ENCODE measurements around the gene NRARP.

DNA sequence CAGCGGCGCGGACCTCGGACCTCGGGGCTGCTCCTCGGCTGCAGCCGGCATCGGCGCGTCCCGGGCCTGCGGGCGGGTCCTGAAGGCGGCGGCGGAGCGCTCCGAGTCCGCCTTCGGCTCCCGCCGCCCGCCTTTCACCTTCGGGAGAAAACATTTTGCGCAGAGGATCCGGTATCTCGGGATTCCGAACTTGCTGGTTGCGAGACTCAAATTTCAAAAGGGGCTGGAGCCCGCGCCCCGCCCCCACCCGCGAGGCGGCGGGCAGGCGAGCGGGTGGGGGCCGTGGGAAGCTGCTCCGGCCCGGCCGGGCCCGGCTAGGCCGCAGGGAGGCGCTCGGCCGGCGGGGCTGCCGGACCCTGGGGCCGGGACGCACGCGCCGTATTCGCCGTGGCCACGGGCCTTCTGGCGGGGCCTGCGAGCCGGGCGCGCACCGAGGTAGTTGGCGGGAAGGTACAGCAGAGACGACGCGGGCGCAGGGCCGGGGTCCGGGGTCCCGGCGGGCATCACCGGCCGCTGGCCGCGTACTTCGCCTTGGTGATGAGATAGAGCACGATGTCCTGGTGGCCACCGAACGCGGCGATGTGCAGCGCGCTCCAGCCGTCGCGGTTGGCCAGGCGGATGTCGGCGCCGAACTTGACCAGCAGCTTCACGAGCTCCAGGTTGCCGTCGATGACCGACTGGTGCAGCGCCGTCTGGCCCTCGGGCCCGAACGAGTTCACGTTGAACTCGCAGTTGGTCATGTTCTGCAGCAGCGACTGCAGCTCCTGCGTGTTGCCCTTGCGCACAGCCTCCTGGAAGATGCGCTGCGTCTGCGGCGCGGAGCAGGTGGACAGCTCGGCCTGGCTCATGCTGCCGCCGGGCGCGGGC lies 757 bp downstream of the NRARP start:
- TF ChIP-seq POLR2A (IDR thresholded peaks at IDR 0.05; ENCODE audit: low read length) (no peak), GATA1 (IDR thresholded peaks at IDR 0.05; ENCODE audit: low read depth, low read length) (no peak)
